HCT116 (cell line): ENCODE results near the gene TLK2.
"Not testable (repeated sequence)": the region's sequence is repeated elsewhere in the genome, so short reads cannot be mapped to it uniquely, and the experiment has no call there.

Experiments used
- CEBPB ChIP-seq: IDR thresholded peaks from 2 replicates; pipeline ENCODE4 v1.6.1; 2012; ENCODE audit warnings: low read depth
- CTCF ChIP-seq, 3 experiments: fragments of 200-600 bp in 1 of 3; sonication (generic) in 1 of 3; IDR thresholded peaks in 2 of 3; conservative IDR thresholded peaks in 1 of 3; 2 replicates each; pipeline ENCODE4 v1.5.1; 2012 to 2017; ENCODE audit warnings: low read depth in 2 of 3, low read length in 2 of 3, antibody characterized with exemption in 1 of 3, borderline replicate concordance in 1 of 3, control low read depth in 1 of 3, mild to moderate bottlenecking in 1 of 3, mixed read lengths in 1 of 3, mixed run types in 1 of 3, moderate library complexity in 1 of 3; ENCODE audit not compliant: insufficient read depth in 1 of 3
- EGR1 ChIP-seq: IDR thresholded peaks from 2 replicates; pipeline ENCODE4 v1.6.1; 2012; ENCODE audit warnings: low read depth
- ELF1 ChIP-seq: IDR thresholded peaks from 2 replicates; pipeline ENCODE4 v1.6.1; 2012; ENCODE audit warnings: low read depth, borderline replicate concordance
- EZH2phosphoT487 ChIP-seq: fragments of 200-600 bp; IDR thresholded peaks from 2 replicates; pipeline ENCODE4 v1.6.1; 2018; ENCODE audit warnings: antibody characterized with exemption, borderline replicate concordance
- JUND ChIP-seq: IDR thresholded peaks from 2 replicates; pipeline ENCODE4 v1.6.1; 2012
- POLR2AphosphoS5 ChIP-seq: IDR thresholded peaks from 2 replicates; pipeline ENCODE4 v1.6.1; 2011; ENCODE audit warnings: mild to moderate bottlenecking, low read depth, low read length, moderate library complexity

GRCh38 chr17:62453041-62453440 lies 25.6 kb upstream of the TLK2 start:
- TF ChIP-seq EGR1; CTCF (IDR thresholded peaks at IDR 0.05 in 2 of 3, conservative IDR thresholded peaks at IDR 0.05 in 1 of 3; ENCODE audit: borderline replicate concordance in 1 of 3, insufficient read depth in 1 of 3, low read depth in 2 of 3, low read length in 2 of 3); JUND; POLR2AphosphoS5; EZH2phosphoT487; ELF1; CEBPB: not testable (repeated sequence)
